Sigmoid colon (tissue), 4 donors: ENCODE measurements around the gene NTM.

Source experiments
- CTCF ChIP-seq, 4 experiments: fragments of 450-650 bp in 3 of 4; fragments of 200-600 bp in 1 of 4; IDR thresholded peaks; one replicate each; pipeline ENCODE4 v1.5.1; 2016 to 2019; ENCODE audit warnings: antibody characterized with exemption in 4 of 4, mild to moderate bottlenecking in 3 of 4, moderate library complexity in 2 of 4
- POLR2AphosphoS5 ChIP-seq, 4 donors: sonication (generic); formaldehyde crosslinking; IDR thresholded peaks; one replicate each; pipeline ENCODE4 v1.6.1; 2017; ENCODE audit warnings: antibody characterized with exemption in 4 of 4

DNA sequence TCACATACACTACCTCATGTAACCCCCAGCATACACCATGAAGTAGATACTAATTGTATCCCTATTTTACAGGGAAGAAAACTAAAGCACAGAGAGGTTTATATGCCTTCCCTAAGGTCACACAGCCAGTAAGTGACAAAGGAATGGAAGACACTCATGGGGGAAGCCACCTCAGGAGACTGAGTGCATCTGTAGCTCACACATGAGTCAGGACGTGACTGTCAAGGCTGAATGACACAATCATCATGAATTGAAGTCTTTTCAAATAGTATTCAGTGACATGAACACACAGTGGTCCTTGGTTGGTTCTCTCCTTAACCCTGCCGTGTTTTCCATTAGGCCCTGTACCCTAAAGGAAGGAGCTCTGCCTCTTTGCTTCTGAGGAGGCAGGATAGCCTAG, 463.0 kb downstream of the NTM start:
- TF ChIP-seq CTCF (IDR thresholded peaks at IDR 0.05) (no peak), POLR2AphosphoS5 (IDR thresholded peaks at IDR 0.05) (no peak)
